HG03521 (cell line): Measurements from ENCODE around the gene CELA3B.
A peak's percentile ranks its signal among the peaks of the same experiment; 100 is the strongest.
"Not testable (repeated sequence)": the region's sequence is repeated elsewhere in the genome, so short reads cannot be mapped to it uniquely, and the experiment has no call there.

ENCODE experiments used
- ATAC-seq: cut with Tn5 transposase; IDR thresholded peaks from one replicate; pipeline ENCODE4 v1.9.1; 2021; ENCODE audit warnings: mild to moderate bottlenecking, moderate library complexity; ENCODE audit not compliant: unreplicated experiment

The CELA3B gene

GRCh38 chr1:21976703-21977239 is at the start of gene CELA3B:
Gene CELA3B, plus strand, starts transcription at chr1:21977022. Its CDS starts 18 bp downstream, at chr1:21977040.
- ATAC-seq = not testable (repeated sequence)

DNA sequence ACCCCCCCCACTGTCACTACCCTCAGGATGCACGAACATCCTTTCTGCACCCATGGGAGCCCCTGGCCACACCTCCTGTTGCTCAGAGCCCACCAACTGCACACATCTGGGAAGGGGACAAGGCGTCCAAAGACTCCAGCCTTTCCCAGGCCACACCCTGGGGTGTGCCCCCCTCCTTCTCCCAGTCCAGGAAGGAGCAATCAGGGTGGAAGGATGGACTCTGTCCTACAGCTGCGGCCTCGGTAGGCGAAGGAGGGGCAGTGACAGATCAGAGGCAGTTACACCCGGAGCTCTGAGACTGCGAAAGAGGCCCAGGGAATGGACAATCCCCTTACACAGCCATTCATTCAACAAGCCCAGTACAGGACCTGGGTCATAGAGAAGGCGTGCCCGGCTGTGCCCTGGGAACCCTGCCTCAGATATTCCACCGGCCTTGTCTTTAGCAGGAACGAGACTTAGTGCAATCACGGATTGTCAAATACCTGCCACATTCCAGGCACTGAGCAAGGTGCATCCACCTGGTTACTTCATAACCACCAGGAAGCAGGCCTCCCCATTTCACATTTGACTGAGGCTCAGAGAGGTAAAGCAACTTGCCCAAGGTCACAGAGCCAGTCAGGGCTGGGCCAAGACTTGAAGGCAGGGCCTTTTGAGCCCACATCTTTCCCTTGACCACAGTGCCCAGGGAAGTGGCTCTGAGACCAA is 49.1 kb upstream of the CELA3B start:
- no peak for ATAC-seq

- no peak for ATAC-seq
These were observed 46.7 kb upstream of the CELA3B start for GRCh38 chr1:21930080-21930571.

DNA sequence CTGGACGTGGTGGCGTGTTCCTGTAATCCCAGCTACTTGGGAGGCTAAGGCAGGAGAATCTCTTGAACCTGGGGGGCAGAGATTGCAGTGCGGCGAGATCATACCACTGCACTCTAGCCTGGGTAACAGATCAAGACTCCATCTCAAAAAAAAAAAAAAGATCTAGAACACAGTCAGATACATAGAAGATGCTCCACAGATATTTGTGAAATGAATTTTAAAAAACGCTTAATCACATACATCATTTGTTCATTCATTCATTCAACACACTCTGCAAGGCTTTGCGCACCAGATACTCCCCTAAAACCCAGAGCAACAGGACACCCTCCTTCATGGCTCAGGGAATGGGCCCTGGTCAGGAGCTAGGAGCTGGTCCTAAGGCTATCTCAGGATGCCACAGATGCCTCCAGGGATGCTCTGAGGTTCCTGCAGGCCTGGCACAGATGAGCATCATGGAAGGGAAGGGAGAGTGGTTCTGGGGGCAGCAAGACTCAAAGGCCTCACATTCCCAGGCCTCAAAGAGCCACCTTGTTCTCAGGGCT is 46.1 kb upstream of the CELA3B start:
- ATAC-seq = no peak

DNA sequence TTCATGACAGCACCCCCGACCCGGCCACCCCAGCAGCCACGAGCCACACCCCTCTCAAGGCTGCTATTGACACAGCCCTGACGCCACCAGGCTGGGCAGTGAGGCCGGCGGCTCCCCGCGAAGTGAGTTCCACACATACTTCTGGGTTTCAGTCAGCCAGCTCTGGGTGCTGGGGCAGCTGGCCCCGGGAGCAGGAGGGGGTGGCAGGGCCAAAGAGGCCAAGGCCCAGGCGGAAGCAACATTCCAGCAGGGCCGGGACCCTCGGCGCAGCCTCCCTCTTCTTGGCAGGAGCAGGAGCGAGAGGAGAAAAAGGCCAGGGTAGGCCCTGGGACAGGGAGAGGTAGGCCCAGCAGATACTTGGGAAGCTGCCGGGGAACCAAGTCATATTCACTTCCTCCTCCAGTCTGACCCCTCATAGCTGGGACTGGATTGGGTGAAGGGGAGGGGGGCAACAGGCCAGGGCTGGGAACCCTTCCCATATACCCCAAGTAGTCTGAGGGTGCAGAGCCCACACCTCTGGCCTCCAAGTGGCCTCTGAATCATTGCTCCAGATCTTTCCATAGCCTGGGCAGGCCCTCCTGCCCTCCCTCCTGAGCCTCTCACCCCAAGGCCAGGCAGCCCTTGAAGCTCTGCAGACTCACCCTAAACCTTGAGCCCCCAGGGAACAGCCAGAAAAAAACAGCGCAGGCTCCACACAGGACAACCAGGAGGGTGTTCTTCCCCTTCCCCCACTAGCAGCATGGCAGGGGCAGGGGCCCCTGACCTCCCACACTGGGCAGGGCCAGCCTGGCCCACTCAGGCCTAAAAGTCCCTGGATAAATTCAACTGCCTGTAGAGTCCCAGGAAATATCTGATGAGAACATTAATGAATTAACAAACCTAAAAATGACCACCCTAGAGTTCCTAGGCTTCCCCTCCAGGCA is 45.4 kb upstream of the CELA3B start:
- ATAC-seq = no peak

GRCh38 chr1:21932127-21932526 is 44.7 kb upstream of the CELA3B start:
- ATAC-seq = no peak

DNA sequence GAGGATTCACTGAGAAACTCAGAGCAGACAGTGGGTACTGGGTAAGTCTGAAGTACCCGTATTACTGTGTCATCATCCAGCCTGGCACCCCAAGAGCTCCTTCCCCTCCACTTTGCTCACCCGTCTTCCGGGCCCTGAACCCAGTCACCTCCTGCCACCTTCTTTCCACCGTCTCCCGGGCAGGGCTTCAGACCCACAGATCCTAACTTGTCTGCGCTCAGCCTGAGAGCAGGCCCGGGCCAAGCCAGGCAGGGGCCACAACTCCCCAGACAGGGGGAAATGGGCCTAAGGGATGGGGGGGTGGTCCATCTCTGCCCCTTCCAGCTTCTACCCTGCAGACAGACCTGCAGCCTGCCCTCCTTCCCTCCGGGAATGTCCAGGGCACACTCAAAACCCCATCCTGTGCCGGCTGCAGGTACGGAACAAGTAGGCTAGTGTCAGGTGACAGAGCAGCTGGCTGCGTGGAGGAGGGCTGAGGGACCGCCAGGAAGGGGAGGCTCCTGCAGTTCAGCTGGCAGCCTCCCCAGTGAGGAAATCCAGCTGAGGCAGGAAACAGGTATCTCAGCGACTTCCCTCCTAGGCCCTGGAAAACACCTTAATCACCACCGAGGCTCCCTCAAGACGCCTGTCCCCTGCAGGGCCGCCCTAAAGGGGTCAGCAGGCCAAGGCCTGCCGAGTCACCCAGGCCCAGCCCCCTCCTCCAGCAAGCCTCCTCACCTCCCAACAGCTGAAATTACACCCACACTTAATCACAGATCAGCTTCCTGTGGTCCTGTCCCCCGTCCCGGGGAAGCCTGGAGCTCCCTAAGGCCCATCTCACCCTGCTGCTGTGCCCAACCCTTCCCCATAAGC is 43.2 kb upstream of the CELA3B start:
- ATAC-seq = no peak

- ATAC-seq = no peak
These were observed 41.4 kb upstream of the CELA3B start for GRCh38 chr1:21935393-21935804.

DNA sequence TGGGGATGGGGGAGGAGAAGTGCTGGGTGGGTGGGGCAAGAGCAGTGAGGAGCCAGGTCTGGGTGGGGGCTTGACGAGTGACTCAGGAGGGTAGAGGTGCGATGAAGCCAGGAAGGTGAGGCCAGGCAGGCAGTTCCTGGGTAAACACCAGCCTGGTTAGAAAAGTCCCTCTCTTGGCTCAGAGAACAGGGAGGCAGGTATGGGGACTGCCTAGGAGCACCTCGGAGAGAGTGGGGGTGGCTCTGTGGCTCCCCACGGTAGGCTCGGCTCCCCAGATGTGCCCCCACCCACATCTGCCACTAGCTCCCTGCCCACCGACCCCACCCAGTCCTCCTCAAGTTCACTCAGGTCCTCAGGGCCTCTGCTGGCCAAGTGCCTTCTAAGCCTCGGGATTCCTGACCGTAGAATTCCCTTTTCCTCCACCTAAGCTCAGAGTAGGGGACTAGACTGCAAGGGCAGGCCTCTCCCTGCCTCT is 40.9 kb upstream of the CELA3B start:
- no peak for ATAC-seq

DNA sequence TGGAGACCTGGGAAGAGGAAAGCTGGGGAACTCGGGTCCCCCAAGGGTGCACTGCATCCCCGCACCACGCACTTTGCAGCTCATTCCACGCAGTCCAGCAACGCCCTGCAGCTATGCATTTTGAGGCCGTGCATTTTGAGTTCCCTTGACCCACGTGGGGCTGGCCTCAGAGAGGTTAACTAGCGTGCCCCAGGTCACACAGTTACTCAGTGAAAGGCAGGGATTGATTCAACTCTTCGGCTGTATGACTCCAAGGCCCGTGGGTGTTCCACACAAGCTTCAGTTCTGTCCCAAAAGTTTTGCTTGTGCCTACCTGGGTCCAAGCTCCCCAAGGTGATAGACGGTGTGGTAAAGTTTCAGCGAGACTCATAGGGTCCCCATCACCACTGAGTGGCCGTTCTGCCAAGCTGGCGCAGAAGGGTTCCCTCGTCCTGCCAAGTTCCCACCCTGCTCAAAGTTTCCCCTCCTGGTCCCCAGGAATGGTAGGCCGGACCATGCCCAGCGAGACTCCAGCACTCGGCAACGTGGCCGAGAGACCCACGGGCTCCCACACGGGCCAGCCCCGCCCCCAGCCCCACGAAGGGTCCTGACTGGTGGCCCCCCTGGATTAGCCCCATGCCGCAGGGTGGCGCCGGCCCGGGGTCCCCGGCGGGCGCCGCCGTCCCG is 40.3 kb upstream of the CELA3B start:
- ATAC-seq = no peak

- no peak for ATAC-seq
These were observed 39.8 kb upstream of the CELA3B start, which contains the start of gene HSPG2 for GRCh38 chr1:21937034-21937371. Gene HSPG2, minus strand, starts transcription at chr1:21937310. Its CDS starts 93 bp downstream, at chr1:21937217.

GRCh38 chr1:21937372-21938121 is 39.3 kb upstream of the CELA3B start:
- peak; percentile 66 for ATAC-seq

DNA sequence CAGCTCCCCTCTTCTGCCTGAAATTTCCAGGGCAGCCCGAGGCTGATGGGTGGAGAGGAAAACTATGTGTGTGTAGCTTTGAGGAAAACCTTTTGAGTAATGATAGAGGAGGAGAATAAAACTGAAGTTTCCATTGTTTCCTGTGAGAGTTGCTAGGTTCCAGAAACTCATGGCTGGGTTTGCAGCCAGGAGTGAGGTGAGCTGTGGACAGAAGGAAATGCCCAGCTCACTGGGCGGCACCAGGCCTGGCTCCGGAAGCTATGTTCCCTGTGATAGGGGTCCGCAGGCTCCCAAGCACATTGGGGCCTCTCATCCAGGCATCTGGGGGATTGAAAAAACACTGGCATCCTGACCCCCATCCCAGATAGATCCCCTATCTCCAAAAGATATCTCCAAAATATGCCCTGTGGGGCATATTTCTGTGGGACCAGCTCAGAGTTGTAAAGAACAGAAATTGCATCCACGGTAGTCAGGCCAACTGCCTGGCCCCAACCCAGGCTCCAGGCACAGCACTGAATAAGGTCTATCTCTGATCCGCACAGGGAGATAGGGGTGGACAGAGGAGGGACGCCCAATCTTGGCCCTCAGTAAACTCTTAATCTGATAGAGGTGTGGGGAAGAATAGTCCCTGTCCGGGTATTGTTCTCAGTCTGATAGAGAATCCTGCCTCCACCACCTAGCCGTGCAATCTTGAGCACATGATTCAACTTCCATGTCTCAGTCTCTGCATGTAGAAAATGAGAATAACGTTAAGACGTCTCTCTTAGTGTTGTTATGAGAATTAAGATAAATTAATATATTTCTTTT is 37.9 kb upstream of the CELA3B start:
- ATAC-seq = no peak

DNA sequence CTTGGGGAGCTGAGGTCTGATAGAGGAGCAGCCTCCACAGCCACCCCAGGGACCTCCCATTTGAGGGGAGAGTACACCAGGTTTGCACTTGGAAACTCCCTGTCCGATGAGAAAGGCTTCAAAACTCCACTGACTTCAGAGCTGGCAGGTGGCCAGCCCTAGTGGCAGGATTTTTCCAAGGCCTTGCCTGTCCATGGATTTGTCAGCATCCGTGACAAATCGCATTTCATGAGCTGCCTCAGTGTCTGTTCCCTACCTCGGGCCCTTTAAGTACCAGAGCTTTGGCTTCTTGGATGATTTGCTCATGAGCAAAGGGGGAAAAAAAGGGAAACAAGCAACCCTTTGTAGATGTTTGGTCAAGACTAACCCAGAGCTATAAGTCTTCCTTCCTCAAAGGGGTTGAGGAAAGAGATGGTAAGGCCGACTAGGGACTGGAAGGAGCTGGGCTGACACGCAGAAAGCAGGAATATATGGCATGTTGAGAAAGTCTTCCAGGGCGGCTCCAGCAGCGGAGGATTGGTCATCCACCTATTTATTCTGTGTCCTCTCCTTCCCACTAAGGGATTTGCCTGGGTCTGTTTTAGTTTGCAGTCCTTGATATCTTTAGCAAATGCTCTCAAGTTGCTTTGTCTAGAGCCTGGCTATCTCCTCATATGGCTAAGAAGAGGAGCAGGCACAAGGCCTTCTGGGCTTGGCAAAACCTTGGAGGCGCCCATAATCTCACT is 37.0 kb upstream of the CELA3B start:
- ATAC-seq = no peak

GRCh38 chr1:21940492-21940891 is 36.3 kb upstream of the CELA3B start:
- ATAC-seq = no peak

DNA sequence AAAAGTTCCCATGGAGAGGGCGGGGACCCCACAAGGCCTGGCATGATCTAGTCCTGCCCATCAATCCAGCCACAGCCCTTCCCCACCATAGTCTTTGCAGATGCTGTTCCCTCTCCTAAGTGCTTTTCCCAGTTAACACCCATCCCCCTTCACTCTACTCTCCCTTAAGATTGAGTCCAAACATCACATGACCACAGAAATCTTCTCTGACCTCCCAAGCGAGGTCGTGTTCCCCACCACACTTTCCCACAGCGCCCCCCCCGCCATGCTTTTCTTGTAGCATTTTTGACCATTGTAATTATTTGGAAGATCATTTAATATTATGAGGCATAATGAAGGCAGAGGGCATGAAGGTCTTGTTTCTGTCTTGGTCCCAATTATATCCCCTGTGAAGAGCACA is 35.5 kb upstream of the CELA3B start:
- no peak for ATAC-seq

DNA sequence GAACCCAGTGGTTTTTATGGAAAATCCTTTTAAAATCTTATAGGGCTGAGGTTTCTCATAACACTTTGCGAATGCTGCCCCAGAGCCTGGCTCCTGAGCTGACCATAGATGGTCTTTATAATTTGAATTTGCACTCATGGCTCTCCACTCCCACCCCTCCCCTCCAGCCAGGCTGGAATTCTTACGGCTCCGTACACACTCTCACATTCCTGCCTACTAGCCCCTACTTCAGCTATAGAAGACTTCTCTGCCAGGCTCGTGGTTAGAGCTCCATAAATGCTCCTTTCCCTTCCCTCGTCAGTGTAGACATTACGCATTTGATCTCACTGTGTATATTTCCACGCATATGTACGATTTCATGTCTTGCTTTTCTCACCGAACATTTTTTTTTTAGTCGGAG is 34.4 kb upstream of the CELA3B start:
- no peak for ATAC-seq
